Adipose tissue (tissue), 3 donors: ENCODE measurements around the gene PDE11A. TPM values are rescaled to one million over a fixed set of nuclear protein-coding genes. Genes with fewer than 3 reads are reported as not detected.

ENCODE experiments used
- H3K27ac ChIP-seq: one replicate; pipeline ENCODE4 v1.5.1; 2013; ENCODE audit warnings: low read depth, low read length
- WGBS, 3 donors: extraction: QIAGEN DNeasy Blood & Tissue Kit; methylation state at CpG; one replicate each; pipeline ENCODE4 v1.1.7; 2013; 5-methylcytosine and 5-hydroxymethylcytosine counted together
- polyA plus RNA-seq, 3 donors: library from polyadenylated mRNA; stranded (reverse); fragments of 200-250 nt; gene quantifications; one replicate each; pipeline ENCODE4 v1.2.3, GENCODE V29; 2013
- donor health status: healthy with polysubstance abuse.
- donor health status: Bipolar disorder and iron deficiency.
- donor health status: healthy.

The PDE11A gene
- polyA plus RNA-seq, 3 donors, result 0.11 to 0.72 (median 0.27) TPM

DNA sequence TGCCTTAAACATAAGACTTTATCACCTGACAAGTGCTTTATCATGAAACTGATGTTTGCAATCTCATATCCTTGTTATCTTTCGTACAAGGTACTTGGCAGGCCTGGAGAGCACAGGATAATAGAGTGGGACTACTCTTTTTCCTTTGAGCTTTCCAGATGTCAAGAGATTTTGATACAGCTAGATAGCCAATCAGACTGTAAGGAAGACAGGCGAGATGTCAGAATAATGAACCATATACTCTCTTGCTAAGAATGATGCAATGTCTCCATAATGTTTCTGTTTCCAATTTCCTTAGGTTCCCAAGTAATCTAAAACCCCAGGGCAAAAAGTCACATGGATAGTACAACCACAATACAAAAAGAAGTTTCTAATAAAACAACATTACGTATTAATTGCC lies 313.1 kb downstream of the PDE11A start:
- no peak overlapping the region for H3K27ac ChIP-seq
- 82 to 88% (median 85%) methylated on average over 3 of the region's 3 CpGs for WGBS, 3 donors

DNA sequence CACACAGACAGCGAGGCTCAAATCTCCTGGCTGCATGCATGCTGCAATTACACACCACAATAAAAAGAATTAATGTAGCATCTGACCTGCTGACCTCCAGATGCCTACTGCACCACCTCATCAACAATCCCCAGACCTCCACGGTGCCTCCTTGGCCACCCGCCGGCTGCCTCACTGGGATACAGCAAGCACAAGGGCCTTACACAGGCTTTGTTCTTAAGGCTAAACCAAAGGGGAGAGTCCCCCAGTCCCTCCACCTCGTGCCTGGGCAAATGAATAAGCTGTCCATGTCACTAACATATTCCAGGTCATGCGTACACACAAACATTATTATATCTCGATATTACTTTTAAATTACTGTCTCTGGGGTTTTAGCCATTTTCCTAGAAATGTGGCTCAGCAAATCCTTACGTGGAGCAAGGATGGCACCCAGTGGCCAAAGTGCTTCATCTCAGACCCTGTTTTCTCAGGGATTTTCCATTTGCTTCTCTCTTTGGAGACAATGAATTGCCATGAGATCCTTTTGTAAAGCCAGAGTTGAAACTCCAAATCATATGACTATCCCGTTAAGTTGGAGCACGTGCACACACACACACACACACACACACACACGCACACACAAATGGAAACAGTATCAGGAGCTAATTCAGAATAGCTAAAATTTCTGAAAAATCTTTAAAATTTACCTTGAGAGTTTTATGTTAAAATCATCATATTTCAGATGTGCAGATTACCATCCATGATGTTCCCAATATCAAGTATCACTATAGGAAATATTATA lies 313.8 kb downstream of the PDE11A start:
- no peak overlapping the region for H3K27ac ChIP-seq
- 47 to 58% (median 50%) methylated on average over 11 of the region's 11 CpGs for WGBS, 3 donors

DNA sequence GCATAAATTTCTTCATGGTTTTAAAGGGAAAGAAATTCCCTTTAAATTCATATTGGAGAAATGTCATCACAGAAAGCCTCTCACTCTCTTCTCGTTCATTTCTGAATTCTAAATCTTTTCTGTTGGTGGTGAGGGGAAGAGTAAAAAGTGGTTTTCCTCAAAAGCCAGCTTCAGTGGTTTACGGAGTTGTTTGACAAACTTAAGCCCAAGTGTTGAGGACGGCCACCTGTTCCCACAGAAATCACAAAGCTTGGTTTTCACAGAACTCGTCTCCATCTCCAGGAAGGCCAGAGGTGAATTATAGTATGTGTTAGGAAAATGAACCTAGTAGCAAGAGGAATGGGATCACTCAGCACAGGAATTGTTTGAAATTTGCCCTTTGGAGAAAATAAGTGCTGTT lies 316.2 kb downstream of the PDE11A start:
- H3K27ac ChIP-seq, result no peak overlapping the region
- WGBS, 3 donors, result 86 to 91% (median 90%) methylated on average over 4 of the region's 4 CpGs

DNA sequence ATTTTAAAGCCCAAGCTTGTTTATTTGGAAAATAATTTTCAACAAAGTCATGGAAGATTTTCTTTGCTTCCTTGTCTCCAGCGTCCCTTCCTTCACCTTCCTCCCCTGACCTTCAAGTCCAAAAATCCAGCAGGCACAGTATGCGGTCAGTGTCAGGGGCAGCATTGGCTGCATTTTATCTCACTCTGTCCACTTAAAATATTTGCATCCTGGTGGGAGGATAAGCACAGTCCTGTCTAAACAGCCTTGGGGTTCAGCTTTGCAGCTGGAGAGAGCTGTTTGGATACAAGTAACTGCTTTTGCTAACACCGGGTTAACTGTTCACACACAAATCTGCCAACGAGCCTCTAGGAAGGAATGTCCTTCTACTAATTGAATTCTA lies 318.1 kb downstream of the PDE11A start:
- H3K27ac ChIP-seq, result no peak overlapping the region
- 43 to 65% (median 54%) methylated on average over 4 of the region's 4 CpGs for WGBS, 3 donors

DNA sequence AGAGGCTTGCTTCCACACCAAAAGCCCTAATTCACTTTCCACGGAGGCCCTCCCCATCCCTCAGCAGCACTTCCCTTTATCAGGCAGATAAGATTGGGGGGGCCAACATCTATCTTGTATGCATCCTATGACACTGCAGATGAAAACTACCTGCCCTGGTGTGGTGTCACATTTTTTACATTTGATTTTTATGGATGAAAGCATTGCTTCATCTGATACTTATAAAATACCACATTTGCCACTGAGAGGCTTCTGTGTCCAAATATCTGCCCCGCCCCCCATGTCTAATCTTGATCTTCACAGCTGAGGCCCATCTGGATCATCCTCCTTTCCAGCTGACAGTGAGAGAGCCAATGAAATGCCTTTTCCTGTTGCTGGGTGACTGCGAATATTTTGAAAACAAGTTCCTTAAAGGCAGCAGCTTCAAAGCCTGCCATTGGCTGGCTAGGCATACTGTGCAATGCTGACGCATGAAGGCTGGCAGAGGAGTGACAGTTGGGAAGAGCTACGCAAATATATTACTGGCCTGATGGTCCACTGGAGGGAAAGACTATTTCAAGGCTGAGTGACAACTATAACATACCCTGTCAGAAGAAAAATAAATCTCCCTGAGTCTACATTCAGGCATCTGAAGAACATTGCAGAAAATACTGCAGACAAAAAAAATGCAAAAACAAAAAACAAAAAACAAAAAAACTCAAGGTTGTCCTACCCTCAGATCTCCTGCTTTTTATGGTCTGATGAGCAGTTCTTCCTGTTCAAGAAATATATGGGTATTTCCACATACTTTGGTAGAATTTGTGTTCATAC lies 318.7 kb downstream of the PDE11A start:
- whole genome bisulfite sequencing, 3 donors, result 29 to 75% (median 33%) methylated on average over 5 of the region's 5 CpGs
- H3K27ac ChIP-seq, result no peak overlapping the region

DNA sequence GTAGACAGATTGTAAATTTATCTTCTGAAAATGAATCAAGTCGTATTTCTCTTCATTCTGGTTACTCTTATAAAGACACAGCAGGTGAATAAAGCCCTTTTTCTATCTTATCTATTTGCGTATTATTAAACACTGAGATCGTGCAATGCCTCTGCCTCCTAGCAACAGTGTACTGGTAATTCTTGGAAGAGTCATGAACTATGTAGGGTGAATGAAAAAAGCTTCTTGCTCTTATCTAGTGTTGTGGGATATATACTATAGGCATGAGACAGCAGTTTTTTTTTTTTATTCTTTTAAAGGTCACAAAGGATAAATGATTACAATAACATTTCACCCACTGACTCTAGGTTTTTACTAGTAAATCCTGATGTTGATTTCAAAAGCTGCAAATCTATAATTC lies 324.2 kb downstream of the PDE11A start:
- H3K27ac ChIP-seq, result no peak overlapping the region
- 66 to 80% (median 79%) methylated on average over 3 of the region's 3 CpGs for WGBS, 3 donors

DNA sequence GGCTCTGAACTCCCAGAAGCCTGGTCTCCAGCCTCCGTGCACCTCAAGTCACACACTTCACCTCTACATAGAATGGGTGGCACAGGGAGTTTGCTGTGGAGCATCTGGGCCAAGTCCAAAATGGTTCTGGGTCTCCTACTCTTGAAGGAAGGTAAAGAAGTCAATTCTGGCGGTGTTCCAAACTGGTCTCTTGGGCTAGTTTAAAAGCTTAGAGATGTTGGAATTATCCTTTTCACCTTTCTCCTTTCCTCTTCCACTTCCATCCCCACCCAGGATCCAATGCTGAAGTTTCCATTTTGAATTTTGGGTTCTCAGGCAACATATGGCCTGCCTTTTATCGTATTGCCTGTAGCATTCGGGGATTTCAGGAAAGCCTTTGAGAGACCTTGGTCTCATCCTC lies 325.2 kb downstream of the PDE11A start:
- no peak overlapping the region for H3K27ac ChIP-seq
- 91 to 93% (median 92%) methylated on average over 4 of the region's 4 CpGs for WGBS, 3 donors

DNA sequence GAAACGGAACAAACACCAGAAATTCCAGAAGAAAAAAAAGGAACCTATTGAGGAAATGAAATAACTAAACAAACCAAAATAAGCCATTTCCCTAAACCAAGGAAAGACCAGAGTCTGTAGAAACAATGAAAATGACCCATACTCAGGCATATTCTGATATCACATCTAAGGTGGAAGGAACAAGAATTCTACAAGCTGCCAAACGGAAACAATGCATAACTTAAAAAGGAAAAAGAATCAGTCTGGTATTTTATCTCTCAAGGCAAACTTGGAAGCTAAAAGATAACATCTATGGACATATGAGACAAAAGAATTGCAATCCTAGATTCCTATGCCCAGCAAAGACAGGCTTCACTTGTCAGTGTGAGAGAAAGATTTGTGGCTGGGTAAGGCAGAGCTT lies 326.2 kb downstream of the PDE11A start:
- 58 to 79% (median 58%) methylated on average over 2 of the region's 2 CpGs for WGBS, 3 donors
- no peak overlapping the region for H3K27ac ChIP-seq

DNA sequence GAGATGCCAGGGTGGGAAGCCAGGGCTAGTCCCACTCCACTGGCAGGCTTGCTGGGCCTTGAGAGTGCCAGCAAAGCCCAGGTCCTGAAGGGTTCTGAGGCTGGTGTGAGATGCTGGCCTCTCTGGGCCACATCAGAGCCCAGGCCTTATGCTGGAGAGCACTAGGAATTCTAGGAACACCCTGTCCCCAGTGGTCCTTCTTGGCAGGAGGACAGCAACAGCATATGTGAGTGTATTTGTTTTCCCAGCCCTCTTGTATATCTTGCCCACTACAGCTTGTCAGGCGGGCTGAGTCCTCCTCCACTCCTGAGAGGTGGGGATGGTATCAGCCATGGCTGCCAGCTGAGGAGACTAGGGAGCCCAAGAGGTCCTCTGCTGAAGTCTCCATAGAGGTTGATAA lies 327.0 kb downstream of the PDE11A start:
- H3K27ac ChIP-seq, result no peak overlapping the region

DNA sequence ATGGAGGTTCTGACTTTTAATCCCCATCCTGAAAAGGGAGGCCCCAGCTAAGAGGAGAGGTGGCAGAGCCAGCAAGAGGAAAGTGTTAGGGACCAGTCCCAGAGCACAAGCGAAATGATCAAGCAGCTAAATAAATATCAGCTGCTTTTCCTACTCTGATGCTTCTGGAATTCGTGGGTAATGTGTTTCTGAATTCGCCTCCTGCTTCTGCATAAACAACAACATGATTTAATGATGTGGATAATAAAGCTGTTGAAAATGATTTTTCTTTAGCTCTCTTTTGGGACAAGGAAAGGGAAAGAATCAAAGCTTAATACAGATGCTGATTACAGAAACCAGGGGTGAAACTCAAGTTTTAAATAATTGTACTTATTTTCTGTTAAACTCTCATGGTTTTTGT lies 329.7 kb downstream of the PDE11A start:
- no peak overlapping the region for H3K27ac ChIP-seq
- WGBS, 3 donors, result 79 to 87% (median 85%) methylated on average over 3 of the region's 3 CpGs

More for the DNA sequence above, 327.0 kb downstream of the PDE11A start:
- WGBS, 3 donors, result 87 to 93% (median 93%) methylated on average over 1 of the region's 1 CpG

DNA sequence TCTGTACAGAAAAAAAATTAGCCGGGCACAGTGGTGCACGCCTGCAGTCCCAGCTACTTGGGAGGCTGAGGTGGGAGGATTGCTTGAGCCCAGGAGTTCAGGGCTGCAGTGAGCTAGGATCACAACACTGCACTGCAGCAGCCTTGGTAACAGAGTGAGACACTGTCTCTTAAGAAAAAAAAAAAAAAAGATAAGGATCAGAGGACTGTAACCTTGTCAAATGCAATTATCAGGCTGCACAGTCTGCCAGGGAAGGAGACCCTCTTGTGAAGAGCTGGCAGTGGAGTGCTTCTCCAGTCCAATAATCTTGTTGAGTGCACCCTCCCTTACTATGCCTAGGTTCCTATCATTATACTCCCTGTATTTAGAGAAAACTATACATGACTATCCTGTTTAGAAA lies 330.7 kb downstream of the PDE11A start:
- 78 to 92% (median 85%) methylated on average over 2 of the region's 2 CpGs for WGBS, 3 donors
- no peak overlapping the region for H3K27ac ChIP-seq

DNA sequence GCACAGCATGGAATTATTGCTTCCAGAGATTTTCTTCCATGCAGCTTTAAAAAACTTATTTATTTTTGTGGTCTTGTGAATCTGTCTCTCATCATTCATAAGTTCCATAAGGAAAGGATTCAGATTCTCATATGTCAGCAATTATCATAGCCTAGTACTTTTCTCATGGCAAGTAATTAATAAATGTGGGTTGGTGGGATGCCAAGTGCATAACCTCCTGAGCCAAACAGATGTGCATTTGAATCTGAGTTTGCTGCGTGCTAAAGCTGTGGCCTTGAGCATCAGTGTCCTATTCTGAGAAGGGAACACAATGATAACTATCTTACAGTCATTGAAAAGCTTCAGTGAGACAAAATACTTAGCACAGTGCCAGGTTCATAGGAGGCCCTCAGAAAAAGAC lies 331.9 kb downstream of the PDE11A start:
- 44 to 72% (median 54%) methylated on average over 1 of the region's 1 CpG for WGBS, 3 donors
- no peak overlapping the region for H3K27ac ChIP-seq

DNA sequence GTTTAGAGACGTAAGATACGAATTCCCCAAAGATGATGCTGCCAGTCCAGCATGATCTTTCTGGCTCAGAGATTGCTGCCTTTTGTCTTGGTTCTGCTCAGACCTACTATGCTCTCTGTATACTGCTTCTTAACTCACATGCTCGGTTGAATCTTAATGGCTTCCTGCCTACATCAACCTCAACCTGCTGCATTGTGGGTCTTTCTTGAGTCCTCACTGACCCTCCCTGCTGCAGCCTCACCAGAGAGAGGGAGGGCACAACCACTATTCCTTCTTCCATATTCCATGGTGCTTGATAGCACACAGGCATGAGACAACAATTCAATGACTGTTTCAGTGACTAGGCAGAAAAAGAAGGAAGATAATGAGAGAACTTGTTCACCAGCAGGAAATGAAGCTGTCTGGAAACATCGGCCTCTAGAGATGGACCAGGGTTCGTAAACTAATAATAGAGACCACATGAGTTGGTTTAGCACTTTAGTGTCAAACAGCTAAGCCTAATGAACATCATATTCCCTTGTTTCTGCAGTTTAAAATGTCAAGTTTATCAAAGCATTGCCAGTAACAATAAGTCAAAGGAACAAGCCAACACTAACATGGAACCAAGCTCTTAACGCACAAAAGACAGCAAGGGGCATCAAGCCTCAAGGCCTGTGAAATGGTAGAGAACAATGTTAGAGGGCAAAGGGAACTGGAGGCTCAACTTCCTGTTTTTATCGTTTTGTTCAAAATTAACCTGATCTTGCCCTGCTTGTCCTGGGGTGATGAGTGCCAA lies 333.9 kb downstream of the PDE11A start:
- 57 to 71% (median 59%) methylated on average over 7 of the region's 7 CpGs for WGBS, 3 donors

DNA sequence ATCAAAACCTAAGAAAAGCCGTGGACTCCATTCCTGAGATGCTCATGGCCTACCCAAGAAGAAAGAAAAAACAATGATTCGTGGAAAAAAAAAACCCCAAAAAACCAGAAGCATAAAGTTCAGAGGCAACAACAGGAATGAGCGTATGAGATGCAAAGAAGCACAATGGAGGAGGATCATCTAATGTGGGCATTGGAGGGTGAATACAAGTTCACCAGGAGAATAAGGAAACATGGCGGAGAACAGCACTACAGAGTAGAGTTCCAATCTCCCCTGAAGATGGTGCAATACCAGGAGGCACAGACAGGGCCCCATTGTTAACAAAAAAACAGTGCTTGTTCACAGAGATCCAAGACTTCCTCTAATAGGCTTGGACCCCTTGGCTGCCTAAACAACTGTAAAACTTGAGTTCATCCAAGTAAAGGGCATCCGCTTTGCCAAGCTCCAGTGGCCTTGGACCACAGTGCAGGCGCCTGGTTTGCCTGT lies 337.2 kb downstream of the PDE11A start:
- no peak overlapping the region for H3K27ac ChIP-seq
- 92 to 96% (median 94%) methylated on average over 6 of the region's 6 CpGs for WGBS, 3 donors

More for the DNA sequence above, 333.9 kb downstream of the PDE11A start:
- no peak overlapping the region for H3K27ac ChIP-seq

DNA sequence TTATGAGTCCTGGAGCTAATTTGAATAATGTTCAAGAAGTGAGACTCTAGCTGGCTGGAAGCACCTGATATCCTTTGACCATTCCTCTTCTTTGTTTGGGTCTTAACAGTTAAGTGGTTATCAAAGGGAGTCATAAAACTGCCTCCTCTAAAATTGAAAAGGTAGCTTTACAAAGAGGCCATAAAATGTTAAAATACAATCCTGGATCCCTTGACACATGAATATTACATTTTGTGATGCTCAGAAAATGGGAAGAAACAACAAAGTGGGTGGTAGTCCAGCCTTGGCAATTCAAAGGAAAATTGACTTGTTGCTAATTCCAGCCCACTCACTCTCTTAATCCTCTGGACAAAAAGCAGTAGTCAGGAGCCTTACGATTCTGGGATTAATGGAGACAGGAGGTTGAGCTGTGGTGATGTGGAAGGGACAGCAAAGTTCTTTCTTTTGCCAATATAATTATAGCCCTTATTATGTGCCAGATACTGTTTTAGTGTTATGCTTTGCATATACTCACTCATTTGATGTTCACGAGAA lies 339.2 kb downstream of the PDE11A start:
- H3K27ac ChIP-seq, result no peak overlapping the region
- 83 to 93% (median 83%) methylated on average over 2 of the region's 2 CpGs for WGBS, 3 donors

DNA sequence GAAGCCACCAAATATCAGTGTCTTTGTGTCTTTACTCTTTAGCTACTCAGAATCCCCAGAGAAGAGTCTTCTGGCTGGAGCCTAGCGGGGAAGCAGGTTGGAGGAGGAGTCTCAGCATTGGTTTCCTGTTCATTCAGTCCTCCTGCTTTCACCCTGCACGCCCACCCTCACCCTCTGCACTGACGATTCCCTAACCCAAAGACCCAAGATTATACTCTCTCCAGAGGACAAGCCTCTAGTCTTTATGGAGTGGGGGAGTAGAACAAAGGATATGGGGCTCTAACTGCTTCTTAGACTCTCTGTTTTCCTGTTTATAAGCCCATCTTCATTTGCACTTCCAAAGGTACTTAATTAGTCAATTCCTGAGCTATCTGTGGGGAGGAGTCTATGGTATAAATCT lies 341.2 kb downstream of the PDE11A start:
- 57 to 89% (median 57%) methylated on average over 3 of the region's 3 CpGs for WGBS, 3 donors
- H3K27ac ChIP-seq, result no peak overlapping the region

DNA sequence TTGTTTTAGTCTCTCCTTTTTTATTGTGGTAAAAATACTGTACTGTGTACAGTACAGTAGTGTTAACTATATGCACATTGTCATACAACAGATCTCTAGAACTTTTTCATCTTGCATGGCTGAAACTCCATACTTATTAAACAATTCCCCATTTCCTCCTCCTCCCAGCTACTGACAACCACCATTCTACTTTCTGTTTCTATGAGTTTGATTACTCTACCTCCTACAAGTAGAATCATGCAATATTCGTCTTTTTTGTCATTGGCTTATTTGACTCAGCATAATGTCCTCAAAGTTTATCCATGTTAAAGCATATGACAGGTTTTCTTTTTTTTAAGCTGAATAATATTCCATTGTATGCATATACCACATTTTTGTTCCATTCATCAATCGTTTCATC lies 341.8 kb downstream of the PDE11A start:
- no peak overlapping the region for H3K27ac ChIP-seq
- 84 to 91% (median 86%) methylated on average over 2 of the region's 2 CpGs for WGBS, 3 donors

DNA sequence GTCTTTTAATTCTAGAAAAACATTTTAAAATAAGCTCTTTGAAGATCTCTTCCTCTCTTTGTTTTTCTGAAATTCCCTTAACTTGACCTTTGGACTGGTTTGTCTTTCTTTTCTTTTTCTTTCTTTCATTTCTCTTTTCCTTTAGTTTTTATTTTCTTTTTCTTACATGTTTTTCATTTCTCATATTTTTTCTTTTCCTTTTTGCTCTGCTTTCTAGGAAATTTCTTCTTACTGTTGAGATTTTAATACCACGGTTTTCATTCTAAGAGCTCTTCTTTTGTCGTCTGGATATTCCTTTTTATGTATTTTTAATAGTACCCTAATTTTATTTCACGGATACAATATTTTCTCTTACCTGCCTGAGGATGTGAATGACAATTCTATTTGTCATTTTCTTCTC lies 342.2 kb downstream of the PDE11A start:
- 93 to 94% (median 94%) methylated on average over 3 of the region's 3 CpGs for WGBS, 3 donors
- H3K27ac ChIP-seq, result no peak overlapping the region

DNA sequence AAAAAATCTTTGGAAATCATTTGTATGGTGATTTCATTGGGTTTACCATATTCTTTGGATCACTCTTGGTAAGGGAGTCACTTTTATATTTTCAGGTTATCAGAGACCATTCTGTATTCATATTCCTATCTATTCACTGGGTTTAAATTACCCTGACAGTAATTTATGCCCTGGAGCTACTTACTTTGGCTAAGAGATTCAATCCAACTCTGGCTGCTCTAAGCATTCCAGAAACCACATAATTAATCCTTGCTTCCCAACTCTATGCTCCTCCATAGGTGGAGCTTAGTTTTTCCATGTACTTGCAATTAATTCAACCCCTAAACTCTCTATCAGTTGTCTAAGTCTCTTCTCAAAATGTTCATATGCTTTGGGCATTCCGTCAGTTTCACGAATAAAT lies 343.7 kb downstream of the PDE11A start:
- no peak overlapping the region for H3K27ac ChIP-seq
- 80 to 90% (median 90%) methylated on average over 2 of the region's 2 CpGs for WGBS, 3 donors
